Progenitor cell of endocrine pancreas (in vitro differentiated cells): Measurements from ENCODE around the gene TRIM2. TPM values are rescaled to one million over a fixed set of nuclear protein-coding genes. Genes with fewer than 3 reads are reported as not detected.
"Not testable (repeated sequence)": the region's sequence is repeated elsewhere in the genome, so short reads cannot be mapped to it uniquely, and the experiment has no call there.

ENCODE experiments used
- DNase-seq: peaks from one replicate; pipeline ENCODE4 v3.0.0; 2021; ENCODE audit warnings: low spot score; ENCODE audit not compliant: unreplicated experiment
- H3K27ac Mint-ChIP-seq: 2 replicates; pipeline ENCODE4 v1.8.0; 2021; ENCODE audit warnings: mild to moderate bottlenecking, moderate library complexity, mixed read lengths
- H3K27me3 Mint-ChIP-seq: 2 replicates; pipeline ENCODE4 v1.8.0; 2021; ENCODE audit warnings: mixed read lengths
- H3K36me3 Mint-ChIP-seq: 2 replicates; pipeline ENCODE4 v1.8.0; 2022; ENCODE audit warnings: mixed read lengths; ENCODE audit not compliant: insufficient read depth
- H3K4me1 Mint-ChIP-seq: 2 replicates; pipeline ENCODE4 v1.8.0; 2021; ENCODE audit warnings: low read depth, mixed read lengths
- H3K4me3 Mint-ChIP-seq: 2 replicates; pipeline ENCODE4 v1.8.0; 2021; ENCODE audit warnings: low read depth, mild to moderate bottlenecking, moderate library complexity, mixed read lengths
- H3K9me3 Mint-ChIP-seq: 2 replicates; pipeline ENCODE4 v1.8.0; 2021; ENCODE audit warnings: low read depth, mixed read lengths
- CTCF ChIP-seq: fragments of 200-600 bp; sonication (generic); IDR thresholded peaks from one replicate; pipeline ENCODE4 v1.5.0; 2021; ENCODE audit warnings: antibody characterized with exemption, mild to moderate bottlenecking; ENCODE audit not compliant: unreplicated experiment
- total RNA-seq: library from RNA; stranded (reverse); gene quantifications from 2 replicates; pipeline ENCODE4 v1.2.1, GENCODE V29; 2021

TRIM2 gene
- total RNA-seq, 1 donor from 2014 or later = 59.6 TPM

- Mint-ChIP-seq H3K4me3 (no peak overlapping the region), H3K9me3 (no peaks in the 10 kb centered on the region), H3K27ac (no peak overlapping the region), H3K4me1 (no peaks in the 10 kb centered on the region), H3K27me3 (peaks cover 2% of the 10 kb centered on the region), H3K36me3 (no peaks in the 10 kb centered on the region)
- no peak for DNase-seq
- TF ChIP-seq CTCF = no peak
These were observed 5.5 kb upstream of the TRIM2 start for GRCh38 chr4:153198719-153199118.

- not testable (repeated sequence) for DNase-seq, H3K9me3 Mint-ChIP-seq
- H3K27ac Mint-ChIP-seq = peak overlapping the region; percentile 96
These were observed 497 bp upstream of the TRIM2 start for GRCh38 chr4:153203746-153204145.

GRCh38 chr4:153204728-153205648 lies 745 bp downstream of the TRIM2 start:
- peaks cover 3% of the 10 kb centered on the region for H3K9me3 Mint-ChIP-seq
- no peaks in the 10 kb centered on the region for H3K36me3 Mint-ChIP-seq
- TF ChIP-seq CTCF = peak; percentile 30
- no peaks in the 10 kb centered on the region for H3K27me3 Mint-ChIP-seq
- H3K27ac Mint-ChIP-seq = peak overlapping the region; percentile 96
- peak overlapping the region; percentile 81 for H3K4me3 Mint-ChIP-seq
- H3K4me1 Mint-ChIP-seq = peaks cover 50% of the 10 kb centered on the region
- DNase-seq = no peak

More at GRCh38 chr4:153203746-153204145, 497 bp upstream of the TRIM2 start:
- Mint-ChIP-seq H3K4me1 (peaks cover 40% of the 10 kb centered on the region), H3K4me3 (peak overlapping the region; percentile 81)
- H3K36me3 Mint-ChIP-seq, H3K27me3 Mint-ChIP-seq: not testable (repeated sequence)

- H3K36me3 Mint-ChIP-seq = no peaks in the 10 kb centered on the region
- peak overlapping the region; percentile 96 for H3K27ac Mint-ChIP-seq
- no peak for TF ChIP-seq CTCF
- H3K4me3 Mint-ChIP-seq = peak overlapping the region; percentile 81
- DNase-seq = no peak
- peaks cover 3% of the 10 kb centered on the region for H3K9me3 Mint-ChIP-seq
- peaks cover 52% of the 10 kb centered on the region for H3K4me1 Mint-ChIP-seq
- no peaks in the 10 kb centered on the region for H3K27me3 Mint-ChIP-seq
These were observed 1.5 kb downstream of the TRIM2 start for GRCh38 chr4:153205757-153206156.

GRCh38 chr4:153206534-153206933 lies 2.3 kb downstream of the TRIM2 start:
- no peak for TF ChIP-seq CTCF
- no peaks in the 10 kb centered on the region for H3K36me3 Mint-ChIP-seq
- peaks cover 52% of the 10 kb centered on the region for H3K4me1 Mint-ChIP-seq
- H3K27ac Mint-ChIP-seq = peak overlapping the region; percentile 96
- peak overlapping the region; percentile 81 for H3K4me3 Mint-ChIP-seq
- DNase-seq = no peak
- H3K27me3 Mint-ChIP-seq = no peaks in the 10 kb centered on the region
- peaks cover 3% of the 10 kb centered on the region for H3K9me3 Mint-ChIP-seq
